ENCODE data around the gene CFAP299. TPM values are rescaled to one million over a fixed set of nuclear protein-coding genes. Genes with fewer than 3 reads are reported as not detected.

CFAP299 gene
- total RNA-seq, 4 donors from 2014 or later = 1.2 TPM; not detected in 3

DNA sequence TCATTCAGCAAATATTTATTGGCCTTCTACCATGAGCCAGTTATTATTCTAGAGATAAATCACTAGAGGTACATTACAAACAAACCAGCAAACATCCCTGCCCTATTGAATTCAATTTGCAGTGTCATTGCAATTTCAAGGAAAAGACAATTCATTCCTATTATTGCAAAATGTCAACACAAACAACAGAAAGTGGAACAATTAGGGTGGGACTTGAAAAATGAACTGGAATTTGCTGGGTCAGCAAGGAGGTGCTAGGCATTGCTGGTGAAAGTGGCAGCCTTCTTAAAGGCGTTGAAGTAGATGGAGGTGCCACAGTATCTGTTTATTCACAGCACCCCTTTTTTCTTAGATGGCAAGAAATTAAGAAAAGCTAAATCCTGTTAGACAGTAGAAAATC is 470.9 kb downstream of the CFAP299 start:
- Histone ChIP-seq H3K4me3 (no peak overlapping the region), H3K27ac (no peak overlapping the region), H3K4me1 (no peaks in the 10 kb centered on the region), H3K36me3 (no peaks in the 10 kb centered on the region), H3K27me3 (no peaks in the 10 kb centered on the region), H3K9me3 (no peaks in the 10 kb centered on the region)
- DNase-seq = no peak
- intact Hi-C loops (cut with DNase I; ENCODE audit: low total_unique reads) = no loop called here
- TF ChIP-seq POLR2A (IDR thresholded peaks at IDR 0.05) = no peak
- TF ChIP-seq, protein P1, sequence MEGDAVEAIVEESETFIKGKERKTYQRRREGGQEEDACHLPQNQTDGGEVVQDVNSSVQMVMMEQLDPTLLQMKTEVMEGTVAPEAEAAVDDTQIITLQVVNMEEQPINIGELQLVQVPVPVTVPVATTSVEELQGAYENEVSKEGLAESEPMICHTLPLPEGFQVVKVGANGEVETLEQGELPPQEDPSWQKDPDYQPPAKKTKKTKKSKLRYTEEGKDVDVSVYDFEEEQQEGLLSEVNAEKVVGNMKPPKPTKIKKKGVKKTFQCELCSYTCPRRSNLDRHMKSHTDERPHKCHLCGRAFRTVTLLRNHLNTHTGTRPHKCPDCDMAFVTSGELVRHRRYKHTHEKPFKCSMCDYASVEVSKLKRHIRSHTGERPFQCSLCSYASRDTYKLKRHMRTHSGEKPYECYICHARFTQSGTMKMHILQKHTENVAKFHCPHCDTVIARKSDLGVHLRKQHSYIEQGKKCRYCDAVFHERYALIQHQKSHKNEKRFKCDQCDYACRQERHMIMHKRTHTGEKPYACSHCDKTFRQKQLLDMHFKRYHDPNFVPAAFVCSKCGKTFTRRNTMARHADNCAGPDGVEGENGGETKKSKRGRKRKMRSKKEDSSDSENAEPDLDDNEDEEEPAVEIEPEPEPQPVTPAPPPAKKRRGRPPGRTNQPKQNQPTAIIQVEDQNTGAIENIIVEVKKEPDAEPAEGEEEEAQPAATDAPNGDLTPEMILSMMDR (IDR thresholded peaks at IDR 0.05) = no peak

DNA sequence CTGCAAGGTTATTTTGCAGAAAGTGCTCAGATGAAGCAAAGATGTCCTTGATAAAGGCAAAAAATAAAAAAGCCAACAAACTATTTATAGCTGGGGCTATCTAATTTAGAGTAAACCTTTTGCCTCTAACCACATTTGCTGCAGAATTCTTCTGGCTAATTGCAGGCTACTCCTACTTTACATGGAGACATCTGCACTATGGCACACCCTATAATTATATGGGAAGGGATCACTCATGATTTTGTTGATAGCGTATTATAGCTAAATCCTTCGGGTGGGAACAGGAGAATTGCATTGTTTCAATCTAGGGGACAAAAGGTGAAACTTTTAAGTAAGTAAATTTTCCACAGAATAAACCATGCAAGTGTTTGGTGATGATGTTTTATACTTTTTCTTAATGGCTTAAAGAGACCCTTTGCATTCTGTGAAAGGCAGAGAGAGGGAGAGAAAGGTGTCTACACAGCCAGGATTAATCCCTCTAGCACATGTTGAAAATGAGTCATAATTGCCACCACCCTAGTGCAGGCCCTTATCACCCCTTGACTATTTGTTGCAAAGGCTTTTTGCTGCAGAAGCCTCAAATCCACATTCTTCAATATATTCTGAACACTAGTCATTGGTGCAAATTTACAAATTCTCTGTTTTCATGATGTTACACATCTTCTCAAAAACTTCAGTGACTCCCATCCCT is 473.7 kb downstream of the CFAP299 start:
- H3K4me3 ChIP-seq = no peak overlapping the region
- intact Hi-C loops (cut with DNase I; ENCODE audit: low total_unique reads) = no loop called here
- no peak overlapping the region for H3K27ac ChIP-seq
- H3K36me3 ChIP-seq = no peaks in the 10 kb centered on the region
- H3K9me3 ChIP-seq = no peaks in the 10 kb centered on the region
- no peaks in the 10 kb centered on the region for H3K4me1 ChIP-seq
- TF ChIP-seq, protein P1 (IDR thresholded peaks at IDR 0.05) = no peak
- TF ChIP-seq POLR2A (IDR thresholded peaks at IDR 0.05) = no peak
- no peak for DNase-seq
- H3K27me3 ChIP-seq = no peaks in the 10 kb centered on the region

DNA sequence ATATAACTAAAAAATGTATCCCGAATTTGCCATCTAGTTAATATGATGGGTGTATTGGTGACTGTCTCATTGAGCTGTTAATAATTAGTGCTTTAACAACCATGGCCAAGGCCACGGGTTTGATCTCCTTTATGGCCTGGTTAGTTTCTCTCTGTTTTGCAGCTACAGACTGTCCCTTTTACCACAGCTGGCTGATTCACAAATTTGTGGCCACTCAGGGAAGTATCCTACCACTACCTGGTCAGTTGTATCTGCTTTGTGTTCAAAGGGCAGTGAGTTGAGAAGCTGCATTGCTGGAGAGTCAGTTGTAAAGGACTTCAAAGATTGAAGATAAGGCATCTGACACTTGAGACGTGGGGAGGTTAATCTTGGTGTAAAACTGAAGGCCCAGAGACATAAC is 475.9 kb downstream of the CFAP299 start:
- no peak overlapping the region for H3K27ac ChIP-seq
- H3K27me3 ChIP-seq = no peaks in the 10 kb centered on the region
- no peak overlapping the region for H3K4me3 ChIP-seq
- TF ChIP-seq, protein P1 (IDR thresholded peaks at IDR 0.05) = no peak
- TF ChIP-seq POLR2A (IDR thresholded peaks at IDR 0.05) = no peak
- intact Hi-C loops (cut with DNase I; ENCODE audit: low total_unique reads) = no loop called here
- H3K9me3 ChIP-seq = no peaks in the 10 kb centered on the region
- no peaks in the 10 kb centered on the region for H3K4me1 ChIP-seq
- no peak for DNase-seq
- no peaks in the 10 kb centered on the region for H3K36me3 ChIP-seq

DNA sequence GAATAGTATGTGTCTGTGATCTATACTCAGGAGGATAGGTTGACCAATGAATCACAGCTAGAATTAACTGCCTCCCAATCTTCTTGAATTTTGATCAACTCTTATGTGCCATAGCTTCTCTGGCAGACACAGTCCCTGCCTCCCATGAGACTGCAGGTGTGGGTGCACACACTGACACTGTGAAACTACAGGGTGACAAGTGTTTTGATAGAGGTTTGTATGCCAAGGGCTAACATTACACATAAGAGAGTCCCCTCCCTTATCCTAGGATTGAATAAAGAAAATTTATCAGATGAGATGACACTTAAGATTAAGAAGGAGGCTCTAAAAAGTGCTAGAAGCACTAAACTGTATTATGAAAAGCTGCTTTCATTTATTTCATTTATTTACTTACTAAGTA is 476.6 kb downstream of the CFAP299 start:
- no peak overlapping the region for H3K4me3 ChIP-seq
- TF ChIP-seq POLR2A (IDR thresholded peaks at IDR 0.05) = no peak
- TF ChIP-seq, protein P1 (IDR thresholded peaks at IDR 0.05) = no peak
- H3K4me1 ChIP-seq = no peaks in the 10 kb centered on the region
- H3K36me3 ChIP-seq = no peaks in the 10 kb centered on the region
- no peak overlapping the region for H3K27ac ChIP-seq
- no peaks in the 10 kb centered on the region for H3K9me3 ChIP-seq
- H3K27me3 ChIP-seq = no peaks in the 10 kb centered on the region
- DNase-seq = no peak
- intact Hi-C loops (cut with DNase I; ENCODE audit: low total_unique reads) = no loop called here

DNA sequence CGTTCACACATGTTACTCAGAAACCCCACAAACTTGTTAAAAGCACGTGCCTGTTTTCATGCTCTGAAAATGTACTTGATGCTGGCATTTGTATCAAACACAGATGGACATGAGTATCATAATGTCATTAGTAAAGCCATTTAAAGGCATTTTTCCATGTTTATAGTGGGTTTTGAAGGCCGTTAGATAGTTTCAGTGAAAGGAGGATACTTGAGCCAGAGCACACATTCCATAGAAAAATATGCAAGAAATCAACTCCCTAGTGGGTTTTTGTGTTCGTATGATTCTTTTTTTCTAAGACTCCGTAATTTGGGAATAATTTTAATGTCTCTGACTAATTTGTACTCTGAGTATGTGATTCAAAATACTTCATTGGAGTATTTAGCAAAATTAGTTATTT is 478.7 kb downstream of the CFAP299 start:
- no peak for TF ChIP-seq POLR2A (IDR thresholded peaks at IDR 0.05)
- TF ChIP-seq, protein P1 (IDR thresholded peaks at IDR 0.05) = no peak
- intact Hi-C loops (cut with DNase I; ENCODE audit: low total_unique reads) = no loop called here
- H3K4me1 ChIP-seq = no peaks in the 10 kb centered on the region
- no peaks in the 10 kb centered on the region for H3K36me3 ChIP-seq
- H3K9me3 ChIP-seq = no peaks in the 10 kb centered on the region
- H3K4me3 ChIP-seq = no peak overlapping the region
- no peak for DNase-seq
- no peaks in the 10 kb centered on the region for H3K27me3 ChIP-seq
- H3K27ac ChIP-seq = no peak overlapping the region
